ENCODE measurements around the gene MSANTD7.
"Not testable (repeated sequence)": the region's sequence is repeated elsewhere in the genome, so short reads cannot be mapped to it uniquely, and the experiment has no call there.

The MSANTD7 gene

GRCh38 chr10:14837003-14837756 lies 926 bp upstream of the MSANTD7 start:
- no peak for DNase-seq

DNA sequence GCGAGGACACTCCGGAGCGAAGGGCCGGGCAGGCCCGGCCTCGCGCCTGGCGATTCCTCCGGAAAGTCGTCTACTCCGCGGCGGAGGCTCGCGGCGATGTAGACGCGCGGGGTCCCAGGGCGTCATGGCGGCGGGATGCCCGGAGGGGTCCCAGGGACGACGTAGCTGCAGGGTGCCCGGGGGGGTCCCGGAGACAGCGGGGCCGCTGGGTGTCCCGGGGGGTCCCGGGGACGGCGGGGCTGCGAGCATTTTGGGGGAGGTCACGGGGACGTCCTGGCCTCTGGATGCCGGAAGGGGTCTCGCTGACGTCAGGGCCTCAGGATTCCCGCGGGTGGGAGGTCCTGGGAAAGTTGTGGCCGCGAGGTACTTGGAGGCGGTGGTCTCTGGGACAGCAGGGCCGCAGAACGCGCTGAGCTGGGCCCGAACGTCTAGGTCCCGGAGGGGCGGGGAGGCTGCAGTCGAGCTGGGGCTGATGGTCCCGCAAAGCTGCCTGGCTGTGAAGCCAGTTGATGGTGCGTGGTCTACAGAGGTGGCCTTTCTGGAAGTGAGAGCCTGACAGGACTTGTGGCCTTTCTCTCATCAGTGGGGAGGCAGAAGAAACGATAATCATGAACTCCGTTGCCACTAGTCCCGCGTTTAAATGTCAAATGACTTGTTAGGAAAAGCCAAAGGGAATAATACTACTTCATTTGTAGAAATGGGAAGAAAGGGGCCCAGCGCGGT lies 637 bp downstream of the MSANTD7 start:
- DNase-seq = peak; percentile 14 to 45 (median 36)

- peak; percentile 11 to 44 (median 18) for DNase-seq
Observed at GRCh38 chr10:14839305-14839695, 1.2 kb downstream of the MSANTD7 start.

- no peak for DNase-seq
Observed at GRCh38 chr10:14840178-14840577, 2.1 kb downstream of the MSANTD7 start.

DNA sequence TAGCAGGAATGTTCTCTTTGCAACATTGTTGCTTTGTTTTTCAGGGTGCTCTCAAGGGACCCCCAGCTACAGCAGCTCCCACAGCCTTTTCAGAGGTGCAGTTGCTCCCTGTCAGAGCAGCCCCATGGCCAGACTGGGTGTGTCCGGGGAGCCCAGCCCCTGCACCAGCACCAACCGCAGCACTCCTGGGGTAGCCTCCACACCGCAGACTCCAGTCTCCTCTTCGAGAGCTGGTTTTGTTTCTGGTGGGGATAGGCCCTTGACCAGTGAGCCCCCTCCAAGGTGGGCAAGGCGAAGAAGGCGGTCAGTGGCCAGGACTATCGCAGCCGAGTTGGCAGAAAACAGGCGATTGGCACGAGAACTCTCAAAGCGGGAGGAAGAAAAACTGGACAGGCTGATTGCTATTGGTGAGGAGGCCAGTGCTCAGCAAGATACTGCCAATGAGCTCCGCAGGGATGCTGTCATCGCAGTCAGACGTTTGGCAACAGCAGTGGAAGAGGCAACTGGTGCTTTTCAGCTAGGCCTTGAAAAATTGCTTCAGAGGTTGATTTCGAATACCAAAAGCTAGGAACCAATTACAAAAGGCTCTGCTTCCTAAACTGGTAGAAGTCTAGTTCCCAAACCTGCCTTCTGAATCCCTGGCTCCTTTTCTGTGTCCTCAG lies 5.4 kb downstream of the MSANTD7 start:
- no peak for DNase-seq

DNA sequence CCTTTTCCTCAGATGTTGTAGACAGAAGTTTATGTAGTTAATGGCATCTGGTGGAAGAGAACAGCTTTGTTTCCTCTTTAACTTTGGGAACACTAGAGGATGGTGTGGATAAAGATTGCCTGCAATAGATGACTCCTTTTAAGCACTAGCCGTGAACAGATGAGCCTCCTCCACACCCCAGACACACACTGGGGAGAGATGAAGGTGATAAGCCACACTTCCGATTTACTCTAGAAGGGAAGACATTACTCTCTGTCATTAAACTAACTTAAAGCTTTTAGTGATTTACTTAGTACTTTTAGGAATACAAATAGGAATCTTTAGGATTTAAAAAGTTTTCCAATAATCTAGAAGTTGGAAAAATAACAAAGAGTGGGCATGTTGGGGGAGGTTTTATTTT lies 6.8 kb downstream of the MSANTD7 start:
- DNase-seq = no peak

- no peak for DNase-seq
Observed at GRCh38 chr10:14852236-14852635, 14.1 kb downstream of the MSANTD7 start.

- no peak for DNase-seq
Observed at GRCh38 chr10:14855453-14855852, 17.3 kb downstream of the MSANTD7 start.

DNA sequence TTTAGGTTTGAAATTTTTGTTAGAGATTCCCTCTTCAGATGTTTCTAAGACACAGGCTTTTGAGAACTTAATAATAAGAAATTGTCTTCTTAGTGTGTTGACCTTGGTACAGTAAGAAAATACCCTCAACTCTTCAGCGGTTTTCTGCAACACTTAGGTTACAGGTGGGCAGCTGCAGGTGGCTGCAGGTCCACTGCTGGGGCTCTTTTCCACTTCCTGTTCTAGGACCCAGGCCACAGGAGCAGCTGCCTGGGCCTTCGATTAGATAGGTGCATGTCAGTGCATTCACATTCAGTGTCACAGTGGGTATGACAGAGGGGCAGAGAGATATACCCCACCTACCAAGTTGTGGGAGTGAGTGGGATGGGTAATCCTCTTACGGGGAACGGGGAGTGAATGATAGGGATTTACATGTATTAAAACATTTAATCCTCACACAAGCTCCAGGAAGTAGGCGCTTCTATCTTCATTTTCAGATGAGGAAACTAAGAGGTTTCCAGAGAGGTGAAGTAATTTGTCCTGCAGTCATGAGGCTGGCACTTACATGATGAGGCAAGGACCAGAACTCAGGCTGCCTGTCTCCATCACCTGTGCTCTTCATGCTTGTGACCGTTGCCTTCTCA lies 20.3 kb downstream of the MSANTD7 start:
- peak in 1 of 4 experiments; percentile 9 for DNase-seq

GRCh38 chr10:14859043-14859442 lies 20.9 kb downstream of the MSANTD7 start:
- no peak for DNase-seq

- peak in 2 of 4 experiments; percentile 22 to 42 for DNase-seq
Observed at GRCh38 chr10:14859775-14860174, 21.7 kb downstream of the MSANTD7 start.

- DNase-seq = no peak
Observed at GRCh38 chr10:14860791-14861190, 22.7 kb downstream of the MSANTD7 start.

DNA sequence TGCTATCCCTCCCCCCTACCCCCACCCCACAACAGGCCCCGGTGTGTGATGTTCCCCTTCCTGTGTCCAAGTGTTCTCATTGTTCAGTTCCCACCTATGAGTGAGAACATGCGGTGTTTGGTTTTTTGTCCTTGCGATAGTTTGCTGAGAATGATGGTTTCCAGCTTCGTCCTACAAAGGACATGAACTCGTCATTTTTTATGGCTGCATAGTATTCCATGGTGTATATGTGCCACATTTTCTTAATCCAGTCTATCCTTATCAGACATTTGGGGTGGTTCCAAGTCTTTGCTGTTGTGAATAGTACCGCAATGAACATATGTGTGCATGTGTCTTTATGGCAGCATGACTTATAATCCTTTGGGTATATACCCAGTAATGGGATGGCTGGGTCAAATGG lies 26.4 kb downstream of the MSANTD7 start:
- not testable (repeated sequence) for DNase-seq

- not testable (repeated sequence) for DNase-seq
Observed at GRCh38 chr10:14864871-14865270, 26.8 kb downstream of the MSANTD7 start.

DNA sequence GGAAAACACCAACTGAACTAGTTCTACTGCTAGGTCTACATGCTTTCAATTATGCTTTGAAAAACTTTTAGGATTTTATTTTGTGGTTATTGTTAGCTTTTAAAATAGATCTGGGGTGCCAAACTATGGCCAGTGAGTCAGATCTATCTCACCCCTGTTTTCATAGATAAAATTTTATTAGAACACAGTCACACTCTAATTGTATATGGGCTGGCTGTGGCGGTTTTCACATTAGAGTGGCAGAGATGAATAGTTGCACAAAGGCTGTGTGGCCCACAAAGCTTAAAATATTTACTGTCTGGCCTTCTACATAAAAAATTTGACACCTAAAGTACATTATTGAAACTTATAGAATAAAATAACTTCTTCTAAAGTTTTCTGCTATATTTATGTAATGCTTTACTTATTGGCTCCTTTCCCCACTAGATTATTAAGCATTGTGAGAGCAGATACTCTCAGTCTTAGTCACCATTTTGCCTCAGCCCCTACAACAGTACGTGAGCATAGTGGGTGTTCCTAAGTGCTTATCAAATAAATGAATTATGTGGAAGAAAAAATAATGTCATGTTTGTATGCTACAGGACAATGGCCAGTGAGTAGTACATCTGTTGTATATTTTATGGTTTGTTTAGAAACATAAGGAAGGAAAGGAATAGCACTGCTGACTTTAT lies 35.1 kb downstream of the MSANTD7 start:
- no peak for DNase-seq

- no peak for DNase-seq
Observed at GRCh38 chr10:14875941-14876340, 37.8 kb downstream of the MSANTD7 start.

- DNase-seq = no peak
Observed at GRCh38 chr10:14876764-14877163, 38.7 kb downstream of the MSANTD7 start.

- peak; percentile 97 to 99 (median 98) for DNase-seq
Observed at GRCh38 chr10:14878266-14879123, 40.4 kb downstream of the MSANTD7 start, which contains the start of gene SUV39H2. TSS of gene SUV39H2 (plus strand) at chr10:14878866. CDS start at chr10:14878889, 23 bp downstream.

DNA sequence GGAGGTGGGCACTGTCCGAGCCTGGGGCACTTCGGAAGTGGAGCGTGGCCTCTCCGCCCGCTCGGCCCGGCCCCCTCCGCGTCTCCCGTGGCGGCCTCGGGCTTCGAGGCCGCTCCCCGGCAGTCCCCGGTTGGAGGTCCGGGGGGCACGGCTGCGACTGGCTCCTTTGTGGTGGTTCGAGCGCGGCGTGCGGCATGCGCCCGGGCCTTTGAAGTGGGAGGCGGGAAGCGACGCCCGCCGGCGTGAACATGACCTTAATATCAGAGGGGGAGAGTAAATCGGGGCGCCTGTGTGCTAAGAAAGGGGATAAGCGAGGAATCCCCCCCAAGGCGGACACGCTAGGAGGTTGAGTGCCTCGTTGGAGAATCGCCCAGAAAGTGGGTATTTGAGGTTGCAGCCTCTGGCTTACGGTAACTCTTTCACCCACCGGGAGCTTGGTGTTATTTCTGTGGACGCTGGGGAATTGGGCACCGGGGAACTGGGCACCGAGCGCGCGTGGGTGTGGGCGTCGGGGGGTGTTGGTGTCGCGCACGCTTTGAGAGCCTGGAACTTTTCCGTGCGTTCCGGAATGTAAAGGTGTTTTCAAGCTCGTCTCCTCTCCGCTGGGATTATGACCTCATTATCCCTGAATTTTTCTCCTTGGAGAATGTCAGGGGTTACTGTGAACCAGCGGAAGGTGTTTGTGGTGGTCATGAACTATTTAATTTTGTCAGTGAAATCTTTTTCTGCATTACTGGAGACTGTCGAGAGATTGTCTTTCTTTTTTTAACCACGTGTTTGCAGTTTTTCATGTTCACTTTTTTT lies 41.2 kb downstream of the MSANTD7 start:
- DNase-seq = peak; percentile 22 to 62 (median 36)

- DNase-seq = no peak
Observed at GRCh38 chr10:14879928-14880193, 41.8 kb downstream of the MSANTD7 start.

DNA sequence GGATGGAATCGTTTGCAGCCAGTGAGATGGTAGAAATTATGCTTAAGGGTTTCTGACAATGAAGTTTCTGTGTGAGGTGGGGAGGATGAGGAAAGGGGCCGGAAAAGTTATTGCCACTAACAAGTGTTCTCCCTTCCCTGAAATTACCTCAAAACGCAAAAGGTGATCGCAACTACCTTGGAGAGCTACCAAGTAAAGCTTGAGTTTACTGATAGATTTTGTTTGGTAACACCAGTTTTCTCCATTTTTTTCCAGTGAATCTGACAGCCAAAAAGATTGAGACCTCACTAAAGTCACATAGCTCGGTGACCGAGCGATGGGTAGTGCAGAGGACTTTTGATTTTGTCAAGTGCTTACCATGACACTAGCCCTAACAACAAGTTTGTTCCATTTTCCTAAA lies 42.1 kb downstream of the MSANTD7 start:
- DNase-seq = no peak
